ENCODE results near the gene MICAL2.

The MICAL2 gene

DNA sequence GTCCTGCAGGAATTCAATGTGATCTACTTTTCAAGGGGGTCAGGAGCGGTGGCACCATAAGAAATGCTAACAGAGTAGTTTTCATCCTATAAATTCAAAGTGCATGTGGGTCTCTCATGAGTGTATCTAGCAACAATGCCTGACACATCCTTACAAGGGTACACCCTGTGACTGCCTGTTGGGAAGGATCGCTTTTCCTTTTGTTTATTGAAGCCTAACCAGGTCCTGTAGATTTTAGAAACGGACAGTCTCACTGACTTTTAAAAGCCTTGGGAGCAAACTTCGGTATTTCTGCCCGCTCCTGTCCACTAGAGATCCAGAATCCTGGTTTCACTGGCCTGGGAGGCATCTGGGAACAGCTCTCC is 102.4 kb downstream of the MICAL2 start:
- H3K9me3 ChIP-seq (ENCODE audit: low read depth, low read length) = no peaks in the 10 kb centered on the region
- TF ChIP-seq POLR2AphosphoS5 (IDR thresholded peaks at IDR 0.05; ENCODE audit: borderline replicate concordance, low read depth, low read length) (no peak), EZH2 (IDR thresholded peaks at IDR 0.05) (no peak), FOXP2 (optimal IDR thresholded peaks at IDR 0.05; ENCODE audit: control extremely low read depth, extremely low read length, insufficient read depth) (no peak)
- no peak overlapping the region for H3K27ac ChIP-seq
- H3K9ac ChIP-seq (ENCODE audit: insufficient read length) = no peak overlapping the region
- no peak overlapping the region for H3K4me3 ChIP-seq
- DNase-seq (ENCODE audit: low read depth, low spot score) = no peak
- no peaks in the 10 kb centered on the region for H3K36me3 ChIP-seq (ENCODE audit: insufficient read depth, low read length)

DNA sequence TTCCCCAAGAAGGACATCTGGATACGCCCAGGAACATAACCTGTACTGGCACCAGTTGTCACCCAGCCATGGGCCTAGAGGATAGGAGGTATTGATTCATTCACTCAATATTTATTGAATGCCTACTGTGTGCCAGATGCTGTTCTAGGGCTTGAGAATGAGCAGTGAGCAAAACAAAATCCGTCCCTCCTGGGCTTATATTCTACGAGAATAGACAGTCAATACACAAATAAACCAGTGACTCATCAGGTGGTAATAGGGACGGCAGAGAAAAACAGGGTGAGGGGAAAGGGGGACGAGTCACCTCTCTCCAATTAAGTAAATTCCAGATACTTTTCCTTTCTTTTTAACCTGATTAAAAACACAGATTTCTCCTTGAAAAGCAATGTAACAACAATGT is 103.5 kb downstream of the MICAL2 start:
- TF ChIP-seq FOXP2 (optimal IDR thresholded peaks at IDR 0.05; ENCODE audit: control extremely low read depth, extremely low read length, insufficient read depth) (no peak), POLR2AphosphoS5 (IDR thresholded peaks at IDR 0.05; ENCODE audit: borderline replicate concordance, low read depth, low read length) (no peak), EZH2 (IDR thresholded peaks at IDR 0.05) (no peak)
- Histone ChIP-seq H3K27ac (no peak overlapping the region), H3K4me3 (no peak overlapping the region)

DNA sequence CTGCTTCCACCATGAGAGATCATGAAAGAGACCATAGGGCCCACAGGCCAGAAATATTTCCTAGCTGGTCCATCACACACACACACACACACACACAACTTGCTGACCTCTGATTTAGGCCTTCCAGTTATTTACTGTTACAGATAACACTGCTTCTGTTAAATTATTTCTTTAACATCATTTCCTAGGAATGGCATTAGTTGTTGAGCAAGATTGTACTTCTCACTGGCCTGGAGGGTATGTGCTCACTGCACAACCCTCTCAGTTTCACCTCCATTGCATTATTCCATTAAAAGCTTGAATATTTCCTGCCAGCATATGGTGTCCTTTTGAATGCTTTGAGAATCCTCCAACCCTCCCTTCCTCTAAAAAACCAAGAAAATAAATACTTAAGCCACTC is 104.4 kb downstream of the MICAL2 start:
- TF ChIP-seq POLR2AphosphoS5 (IDR thresholded peaks at IDR 0.05; ENCODE audit: borderline replicate concordance, low read depth, low read length) (no peak), FOXP2 (optimal IDR thresholded peaks at IDR 0.05; ENCODE audit: control extremely low read depth, extremely low read length, insufficient read depth) (no peak), EZH2 (IDR thresholded peaks at IDR 0.05) (no peak)
- Histone ChIP-seq H3K9ac (ENCODE audit: insufficient read length) (no peak overlapping the region), H3K4me3 (no peak overlapping the region), H3K36me3 (ENCODE audit: insufficient read depth, low read length) (no peaks in the 10 kb centered on the region), H3K9me3 (ENCODE audit: low read depth, low read length) (no peaks in the 10 kb centered on the region), H3K27ac (no peak overlapping the region)
- DNase-seq (ENCODE audit: low read depth, low spot score) = no peak

More for the DNA sequence above, 103.5 kb downstream of the MICAL2 start:
- Histone ChIP-seq H3K36me3 (ENCODE audit: insufficient read depth, low read length) (no peaks in the 10 kb centered on the region), H3K9ac (ENCODE audit: insufficient read length) (no peak overlapping the region), H3K9me3 (ENCODE audit: low read depth, low read length) (no peaks in the 10 kb centered on the region)
- no peak for DNase-seq (ENCODE audit: low read depth, low spot score)

DNA sequence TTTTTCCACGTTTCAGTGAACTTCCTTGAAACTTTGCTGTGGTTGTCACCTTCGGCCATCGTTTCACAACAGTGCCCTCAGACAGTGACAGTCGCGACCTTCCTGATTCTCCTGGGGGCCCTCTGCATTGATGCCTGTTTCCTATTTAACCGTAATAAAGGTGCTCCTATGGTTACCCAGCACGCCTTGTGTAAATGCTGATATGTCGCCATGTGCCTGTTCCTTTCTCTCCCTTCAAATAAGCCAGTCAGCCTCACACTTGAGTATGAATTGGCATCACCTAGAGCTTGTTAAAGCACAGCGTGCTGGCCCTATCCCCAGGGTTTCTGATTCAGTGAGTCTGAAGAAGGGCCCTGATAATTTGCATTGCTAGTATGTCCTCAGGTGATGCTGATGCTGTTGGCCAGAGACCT is 104.8 kb downstream of the MICAL2 start:
- no peak overlapping the region for H3K27ac ChIP-seq
- TF ChIP-seq EZH2 (IDR thresholded peaks at IDR 0.05) = no peak
- no peak for TF ChIP-seq FOXP2 (optimal IDR thresholded peaks at IDR 0.05; ENCODE audit: control extremely low read depth, extremely low read length, insufficient read depth)
- no peak for TF ChIP-seq POLR2AphosphoS5 (IDR thresholded peaks at IDR 0.05; ENCODE audit: borderline replicate concordance, low read depth, low read length)
- DNase-seq (ENCODE audit: low read depth, low spot score) = no peak
- no peaks in the 10 kb centered on the region for H3K9me3 ChIP-seq (ENCODE audit: low read depth, low read length)
- no peak overlapping the region for H3K9ac ChIP-seq (ENCODE audit: insufficient read length)
- H3K36me3 ChIP-seq (ENCODE audit: insufficient read depth, low read length) = no peaks in the 10 kb centered on the region
- no peak overlapping the region for H3K4me3 ChIP-seq

DNA sequence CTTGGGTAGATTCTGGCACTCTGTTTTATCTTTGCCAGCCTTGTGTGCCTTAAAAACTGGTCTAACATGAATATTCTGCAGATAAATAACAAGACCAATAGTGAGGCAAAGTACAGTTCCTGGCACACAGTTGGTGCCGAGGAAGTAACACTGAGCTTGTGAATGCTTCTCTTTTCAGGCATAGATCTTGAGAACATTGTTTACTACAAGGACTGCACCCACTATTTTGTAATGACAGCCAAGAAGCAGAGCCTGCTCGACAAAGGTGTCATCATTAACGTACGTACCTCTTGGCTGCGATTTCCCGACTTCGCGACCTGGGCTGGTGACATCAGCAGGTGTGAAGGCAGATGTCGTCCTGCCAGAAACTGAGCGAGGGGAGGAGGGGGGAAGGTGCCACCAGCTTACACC is 105.7 kb downstream of the MICAL2 start:
- TF ChIP-seq EZH2 (IDR thresholded peaks at IDR 0.05) (no peak), FOXP2 (optimal IDR thresholded peaks at IDR 0.05; ENCODE audit: control extremely low read depth, extremely low read length, insufficient read depth) (no peak), POLR2AphosphoS5 (IDR thresholded peaks at IDR 0.05; ENCODE audit: borderline replicate concordance, low read depth, low read length) (no peak)
- Histone ChIP-seq H3K36me3 (ENCODE audit: insufficient read depth, low read length) (no peaks in the 10 kb centered on the region), H3K4me3 (no peak overlapping the region), H3K9me3 (ENCODE audit: low read depth, low read length) (no peaks in the 10 kb centered on the region), H3K9ac (ENCODE audit: insufficient read length) (no peak overlapping the region), H3K27ac (no peak overlapping the region)
- no peak for DNase-seq (ENCODE audit: low read depth, low spot score)

DNA sequence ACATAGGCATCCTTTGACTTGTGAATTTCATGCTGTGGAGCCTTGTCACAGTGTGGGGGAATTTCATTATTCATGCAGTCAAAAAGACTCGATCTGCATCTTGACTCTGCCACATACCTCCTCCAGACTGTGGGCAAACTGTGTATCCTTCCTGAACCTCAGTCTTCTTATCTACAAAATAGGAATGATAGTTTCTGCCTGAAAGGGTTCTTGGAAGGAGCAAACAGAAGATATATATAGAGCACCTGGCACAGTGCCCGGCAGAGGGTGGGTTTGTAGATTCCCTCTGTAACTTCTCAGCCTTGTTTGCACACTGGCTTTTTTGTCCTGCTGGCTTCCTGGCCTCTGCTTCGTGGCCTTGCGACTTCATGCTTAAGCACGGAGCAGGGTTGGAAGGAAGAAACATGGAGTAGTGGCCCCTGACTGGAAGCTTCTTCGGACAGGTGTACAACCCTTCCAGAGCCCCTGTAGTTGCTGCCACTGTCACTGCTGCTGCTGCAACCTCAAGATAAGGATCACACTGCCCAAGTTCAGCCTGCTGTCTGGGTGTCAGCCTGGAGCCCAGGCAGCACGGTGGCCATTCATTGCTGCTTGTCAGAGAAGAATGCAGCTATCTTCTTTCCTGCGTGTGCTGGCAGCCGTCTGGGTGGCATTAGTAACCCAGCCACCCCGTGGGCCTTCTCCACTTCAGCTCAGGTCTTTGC is 106.4 kb downstream of the MICAL2 start:
- no peak overlapping the region for H3K9ac ChIP-seq (ENCODE audit: insufficient read length)
- no peak overlapping the region for H3K27ac ChIP-seq
- no peaks in the 10 kb centered on the region for H3K9me3 ChIP-seq (ENCODE audit: low read depth, low read length)
- TF ChIP-seq FOXP2 (optimal IDR thresholded peaks at IDR 0.05; ENCODE audit: control extremely low read depth, extremely low read length, insufficient read depth) (no peak), EZH2 (IDR thresholded peaks at IDR 0.05) (no peak), POLR2AphosphoS5 (IDR thresholded peaks at IDR 0.05; ENCODE audit: borderline replicate concordance, low read depth, low read length) (no peak)
- no peak overlapping the region for H3K4me3 ChIP-seq
- DNase-seq (ENCODE audit: low read depth, low spot score) = no peak
- H3K36me3 ChIP-seq (ENCODE audit: insufficient read depth, low read length) = no peaks in the 10 kb centered on the region

DNA sequence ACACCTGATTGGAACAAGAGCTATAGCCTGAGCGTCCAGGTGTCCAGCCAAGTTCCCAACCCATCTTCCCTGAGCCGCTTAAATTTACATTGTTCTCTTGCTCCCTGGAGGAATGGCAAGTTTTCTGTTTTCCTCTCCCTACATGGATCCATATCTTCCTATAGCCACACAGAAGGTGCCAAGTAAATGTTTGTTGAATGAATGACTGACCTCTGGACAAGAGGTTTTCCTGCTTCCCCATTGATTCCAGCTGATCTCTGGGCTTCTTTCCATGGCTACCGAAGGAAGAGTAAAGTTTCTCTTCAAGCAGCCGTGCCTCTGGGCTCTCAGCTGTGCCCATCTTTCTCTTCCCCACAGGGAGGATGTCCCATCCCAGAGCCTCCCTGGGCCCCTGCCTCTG is 107.5 kb downstream of the MICAL2 start:
- H3K4me3 ChIP-seq = no peak overlapping the region
- no peak overlapping the region for H3K27ac ChIP-seq
- DNase-seq (ENCODE audit: low read depth, low spot score) = no peak
- no peaks in the 10 kb centered on the region for H3K36me3 ChIP-seq (ENCODE audit: insufficient read depth, low read length)
- H3K9ac ChIP-seq (ENCODE audit: insufficient read length) = no peak overlapping the region
- TF ChIP-seq POLR2AphosphoS5 (IDR thresholded peaks at IDR 0.05; ENCODE audit: borderline replicate concordance, low read depth, low read length) (no peak), FOXP2 (optimal IDR thresholded peaks at IDR 0.05; ENCODE audit: control extremely low read depth, extremely low read length, insufficient read depth) (no peak), EZH2 (IDR thresholded peaks at IDR 0.05) (no peak)
- H3K9me3 ChIP-seq (ENCODE audit: low read depth, low read length) = no peaks in the 10 kb centered on the region

DNA sequence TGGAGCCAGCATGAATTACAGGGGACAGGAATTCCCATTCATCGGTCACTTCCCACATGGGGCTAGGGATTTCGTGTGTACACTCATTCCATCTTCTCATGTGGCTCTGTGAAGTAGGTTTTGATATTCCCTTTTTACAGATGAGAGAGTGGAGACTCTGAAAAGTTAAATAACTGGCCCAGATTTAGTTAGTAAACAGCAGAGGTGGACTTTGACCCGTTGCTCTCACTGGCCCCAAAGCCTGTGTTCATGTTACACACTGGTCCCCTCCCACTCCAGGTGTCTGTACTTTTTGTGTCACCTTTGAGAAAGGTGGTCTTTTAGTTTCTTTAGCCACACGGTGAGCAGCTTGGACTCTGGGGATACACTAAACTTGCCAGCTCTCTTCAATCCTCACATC is 108.5 kb downstream of the MICAL2 start:
- H3K27ac ChIP-seq = no peak overlapping the region
- TF ChIP-seq FOXP2 (optimal IDR thresholded peaks at IDR 0.05; ENCODE audit: control extremely low read depth, extremely low read length, insufficient read depth) (no peak), EZH2 (IDR thresholded peaks at IDR 0.05) (no peak), POLR2AphosphoS5 (IDR thresholded peaks at IDR 0.05; ENCODE audit: borderline replicate concordance, low read depth, low read length) (no peak)
- no peaks in the 10 kb centered on the region for H3K36me3 ChIP-seq (ENCODE audit: insufficient read depth, low read length)
- H3K9ac ChIP-seq (ENCODE audit: insufficient read length) = no peak overlapping the region
- no peak overlapping the region for H3K4me3 ChIP-seq
- no peaks in the 10 kb centered on the region for H3K9me3 ChIP-seq (ENCODE audit: low read depth, low read length)
- DNase-seq (ENCODE audit: low read depth, low spot score) = no peak

DNA sequence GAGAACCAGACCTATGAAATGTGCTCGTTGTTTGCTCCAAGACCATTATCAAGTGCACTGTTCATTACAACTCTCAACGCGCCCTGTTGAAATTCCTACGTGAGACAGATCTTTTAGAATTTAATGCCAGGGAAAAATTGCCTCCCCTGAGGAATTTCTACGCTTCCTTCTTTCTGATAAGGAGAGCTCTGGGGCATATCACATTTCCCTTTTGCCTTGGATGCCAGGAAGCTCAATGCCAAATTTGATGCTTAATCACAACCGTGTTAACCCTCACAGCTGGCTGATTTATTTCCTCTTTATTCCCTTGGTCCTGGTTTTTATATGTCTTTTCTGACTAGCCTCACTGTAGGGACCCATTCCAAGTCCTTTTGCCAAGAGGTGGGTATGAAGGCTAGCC is 109.4 kb downstream of the MICAL2 start:
- TF ChIP-seq EZH2 (IDR thresholded peaks at IDR 0.05) (no peak), POLR2AphosphoS5 (IDR thresholded peaks at IDR 0.05; ENCODE audit: borderline replicate concordance, low read depth, low read length) (no peak), FOXP2 (optimal IDR thresholded peaks at IDR 0.05; ENCODE audit: control extremely low read depth, extremely low read length, insufficient read depth) (no peak)
- no peaks in the 10 kb centered on the region for H3K36me3 ChIP-seq (ENCODE audit: insufficient read depth, low read length)
- H3K4me3 ChIP-seq = no peak overlapping the region
- no peak overlapping the region for H3K27ac ChIP-seq
- no peak for DNase-seq (ENCODE audit: low read depth, low spot score)
- H3K9ac ChIP-seq (ENCODE audit: insufficient read length) = no peak overlapping the region
- H3K9me3 ChIP-seq (ENCODE audit: low read depth, low read length) = no peaks in the 10 kb centered on the region
